H1 (cell line): ENCODE measurements around the gene KAT2A. TPM values are rescaled to one million over a fixed set of nuclear protein-coding genes. Genes with fewer than 3 reads are reported as not detected.

ENCODE experiments used
- HDAC6 ChIP-seq: IDR thresholded peaks from one replicate; pipeline ENCODE4 v1.7.1; 2012; ENCODE audit warnings: low read depth, mild to moderate bottlenecking, inconsistent platforms, low read length, moderate library complexity
- JUN ChIP-seq: IDR thresholded peaks from 2 replicates; pipeline ENCODE4 v1.6.1; 2011; ENCODE audit warnings: low read depth, mild to moderate bottlenecking, improper control_type of control experiment, low read length
- MAFK ChIP-seq: IDR thresholded peaks from 2 replicates; pipeline ENCODE4 v1.6.1; 2012; ENCODE audit warnings: low read depth, mild to moderate bottlenecking, improper control_type of control experiment, low read length
- NANOG ChIP-seq: IDR thresholded peaks from 2 replicates; pipeline ENCODE4 v1.6.1; 2011; ENCODE audit warnings: low read length, low read depth, mild to moderate bottlenecking, inconsistent platforms; ENCODE audit not compliant: insufficient read depth, poor library complexity, severe bottlenecking
- SIRT6 ChIP-seq: IDR thresholded peaks from one replicate; pipeline ENCODE4 v1.7.1; 2012; ENCODE audit warnings: low read length, inconsistent platforms
- polyA plus RNA-seq, 7 experiments: library from polyadenylated mRNA; depleted of rRNA in 3 of 7; stranded (reverse) in 5 of 7; unstranded in 2 of 7; fragments of >200 nt in 5 of 7; fragments of 200-250 nt in 2 of 7; gene quantifications; 1 replicate in 5 of 7; 2 replicates in 1 of 7; 4 replicates in 1 of 7; pipeline versions ENCODE4 v1.2.1 to v1.2.3, GENCODE V29; 2011 to 2013; ENCODE audit warnings: missing spikeins in 2 of 7, mixed read lengths in 2 of 7
- total RNA-seq: library from RNA; stranded (reverse); fragmentation: NEBNext Ultra II Directional; extraction: Animal tissue kit (Norgen Biotek cat#: 25700); gene quantifications from 2 replicates; pipeline ENCODE4 v1.2.1, GENCODE V29; 2021

The KAT2A gene
- total and polyA plus RNA-seq, 2 of the 8 experiments (the other 6 are each of a cell fraction or from before 2014, with no cell fraction given) = 34.2 to 40.1 TPM

DNA sequence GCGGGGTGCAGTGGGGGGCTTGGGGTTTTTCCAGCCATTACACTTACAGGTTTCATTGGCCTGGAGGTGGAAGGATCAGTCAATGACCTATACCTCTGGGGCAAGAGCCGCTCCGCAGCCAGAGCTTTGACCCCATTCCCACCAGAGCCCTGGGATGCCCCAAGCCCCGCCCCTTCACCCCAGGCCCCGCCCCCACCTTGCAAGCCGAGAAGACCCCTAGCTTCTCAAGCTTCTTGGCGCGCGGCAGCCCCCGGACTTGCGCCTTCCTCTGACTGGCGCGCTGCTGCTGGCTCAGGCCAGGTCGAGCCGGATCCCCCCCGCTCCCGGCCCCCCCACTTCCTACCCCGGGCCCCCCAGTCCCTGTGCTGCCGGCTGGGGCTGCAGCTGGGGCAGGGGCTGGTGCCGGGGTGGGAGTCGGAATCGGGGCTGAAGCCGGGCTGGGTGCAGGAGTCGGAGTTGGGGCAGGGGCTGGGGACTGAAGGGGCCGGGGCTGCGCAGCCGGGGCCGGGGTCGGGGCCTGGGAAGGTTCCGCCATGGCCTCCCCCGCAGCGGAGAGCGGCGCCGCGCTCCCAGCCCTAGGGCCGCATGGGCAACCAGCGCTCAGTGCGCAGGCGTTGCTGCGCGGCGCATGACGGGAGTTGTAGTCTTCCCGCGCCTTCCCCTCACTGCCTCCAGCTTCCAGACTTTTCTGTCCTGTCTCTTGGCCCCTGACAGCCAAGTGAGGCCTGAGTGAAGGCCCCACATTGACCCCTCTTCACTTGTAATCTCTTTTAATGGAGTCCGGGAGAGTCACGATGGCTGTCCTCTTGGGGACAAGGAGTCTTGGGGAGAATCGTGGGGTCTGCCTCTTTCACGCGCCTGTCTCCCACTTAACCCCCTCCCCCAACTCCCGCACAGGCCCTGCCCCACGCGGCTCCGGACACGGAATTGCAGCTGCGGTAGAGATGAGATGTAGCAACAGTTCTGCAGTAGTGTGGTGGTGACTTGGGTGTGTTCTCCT, at the start of gene KAT2A (continued):
- TF ChIP-seq NANOG (no peak), SIRT6 (no peak), HDAC6 (no peak), JUN (no peak), MAFK (no peak)
